Lung (tissue), 12 donors: ENCODE measurements around the gene THRB. TPM values are rescaled to one million over a fixed set of nuclear protein-coding genes. Genes with fewer than 3 reads are reported as not detected.
A peak's percentile ranks its signal among the peaks of the same experiment; 100 is the strongest.

Source experiments
- ATAC-seq: fragments of 200-7000 bp; cut with Tn5 transposase; one replicate; pipeline ENCODE4 v1.9.1; 2020; ENCODE audit warnings: moderate number of reproducible peaks; ENCODE audit not compliant: insufficient read depth, low FRiP score
- DNase-seq, 3 donors: peaks; one replicate each; pipeline ENCODE4 v3.0.0-alpha.2; 2013 to 2017
- H3K27ac ChIP-seq, 2 donors: one replicate each; pipeline ENCODE4 v1.5.1; 2013; ENCODE audit warnings: mild to moderate bottlenecking in 2 of 2, moderate library complexity in 2 of 2, control low read depth in 1 of 2, inconsistent platforms in 1 of 2, low read depth in 1 of 2, low read length in 1 of 2
- H3K27me3 ChIP-seq, 3 donors: one replicate each; pipeline ENCODE4 v1.5.1; 2013; ENCODE audit warnings: low read length in 2 of 3; ENCODE audit not compliant: control insufficient read depth in 3 of 3, insufficient read depth in 3 of 3
- H3K36me3 ChIP-seq, 4 donors: one replicate each; pipeline ENCODE4 v1.5.1; 2013; ENCODE audit warnings: low read length in 4 of 4, mild to moderate bottlenecking in 1 of 4, moderate library complexity in 1 of 4; ENCODE audit not compliant: control insufficient read depth in 4 of 4, insufficient read depth in 4 of 4
- H3K4me1 ChIP-seq, 5 donors: one replicate each; pipeline ENCODE4 v1.5.1; 2013; ENCODE audit warnings: low read length in 5 of 5, mild to moderate bottlenecking in 2 of 5, moderate library complexity in 1 of 5; ENCODE audit not compliant: control insufficient read depth in 5 of 5, insufficient read depth in 5 of 5
- H3K4me3 ChIP-seq: one replicate; pipeline ENCODE4 v1.5.1; 2013; ENCODE audit warnings: mild to moderate bottlenecking, control low read depth, moderate library complexity
- H3K9ac ChIP-seq, 2 donors: one replicate each; pipeline ENCODE4 v1.5.1; 2013; ENCODE audit warnings: low read length in 2 of 2, control low read depth in 1 of 2; ENCODE audit not compliant: insufficient read depth in 1 of 2
- H3K9me3 ChIP-seq, 4 donors: one replicate each; pipeline ENCODE4 v1.5.1; 2013; ENCODE audit warnings: low read length in 3 of 4, mild to moderate bottlenecking in 1 of 4, moderate library complexity in 1 of 4; ENCODE audit not compliant: control insufficient read depth in 4 of 4, insufficient read depth in 3 of 4
- WGBS, 2 donors: extraction: QIAGEN DNeasy Blood & Tissue Kit; methylation state at CpG; one replicate each; pipeline ENCODE4 v1.1.7; 2013; 5-methylcytosine and 5-hydroxymethylcytosine counted together
- polyA plus RNA-seq, 2 donors: library from polyadenylated mRNA; stranded (reverse); fragments of 200-250 nt; gene quantifications; one replicate each; pipeline ENCODE4 v1.2.1, GENCODE V29; 2013
- total RNA-seq, 2 donors: library from RNA; depleted of rRNA in 1 of 2; stranded (reverse); fragments of >200 nt in 1 of 2; gene quantifications; one replicate each; pipeline ENCODE4 v1.2.1, GENCODE V29; 2014 to 2021
- TF ChIP-seq, protein P1 (sequence below): IDR thresholded peaks from 2 replicates; pipeline ENCODE4 v1.5.1; 2012; ENCODE audit warnings: mild to moderate bottlenecking; ENCODE audit errors: control extremely low read depth, extremely low read depth
- donor health status: control.
- donor health status: control.
- donor health status: Bipolar disorder and iron deficiency.
- donor health status: healthy.
- donor health status: DM: yes; HTN: yes; CAD: no.

Gene THRB
- total and polyA plus RNA-seq, 4 donors = 2.1 to 23.5 (median 6.1) TPM

DNA sequence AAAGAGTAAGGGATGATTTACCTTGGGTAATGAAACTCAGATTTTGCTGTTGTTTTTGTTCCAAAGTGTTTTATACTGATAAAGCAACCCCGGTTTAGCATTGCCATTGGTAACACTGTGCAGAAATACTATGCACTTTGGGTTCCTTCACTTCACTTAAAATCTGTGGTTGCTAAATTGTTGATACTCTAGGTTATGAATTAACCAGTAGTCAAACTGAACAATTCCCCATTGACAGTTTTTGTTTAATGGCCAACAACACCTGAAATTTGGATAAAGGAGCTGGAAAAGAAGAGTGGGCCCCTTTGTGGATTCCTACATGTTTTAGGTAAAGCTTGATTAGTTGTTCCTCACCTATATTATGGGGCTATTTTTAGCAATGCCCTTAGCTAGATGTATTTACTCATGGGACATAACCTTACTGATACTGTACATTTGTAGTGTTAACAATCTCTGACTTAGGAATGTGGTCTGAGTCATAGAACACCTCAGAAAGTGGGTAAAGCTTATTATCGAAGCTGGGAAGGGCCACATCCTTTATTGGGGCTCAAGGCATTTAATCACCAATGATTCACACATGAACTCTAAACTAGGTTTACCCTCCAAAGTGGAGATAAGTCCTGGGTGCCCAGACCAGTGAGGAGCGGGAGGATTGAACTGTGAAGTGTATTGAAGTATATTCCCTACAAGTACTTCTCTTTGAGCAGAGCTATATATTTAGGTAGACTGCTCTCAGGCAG, 29.5 kb upstream of the THRB start:
- H3K9me3 ChIP-seq = no peaks in the 10 kb centered on the region
- H3K4me1 ChIP-seq = peaks cover 0 to 31% (median 5%) of the 10 kb centered on the region in 5 donors
- no peaks in the 10 kb centered on the region for H3K36me3 ChIP-seq
- WGBS, 2 donors = 73 to 77% methylated on average over 3 of the region's 3 CpGs
- TF ChIP-seq, protein P1, sequence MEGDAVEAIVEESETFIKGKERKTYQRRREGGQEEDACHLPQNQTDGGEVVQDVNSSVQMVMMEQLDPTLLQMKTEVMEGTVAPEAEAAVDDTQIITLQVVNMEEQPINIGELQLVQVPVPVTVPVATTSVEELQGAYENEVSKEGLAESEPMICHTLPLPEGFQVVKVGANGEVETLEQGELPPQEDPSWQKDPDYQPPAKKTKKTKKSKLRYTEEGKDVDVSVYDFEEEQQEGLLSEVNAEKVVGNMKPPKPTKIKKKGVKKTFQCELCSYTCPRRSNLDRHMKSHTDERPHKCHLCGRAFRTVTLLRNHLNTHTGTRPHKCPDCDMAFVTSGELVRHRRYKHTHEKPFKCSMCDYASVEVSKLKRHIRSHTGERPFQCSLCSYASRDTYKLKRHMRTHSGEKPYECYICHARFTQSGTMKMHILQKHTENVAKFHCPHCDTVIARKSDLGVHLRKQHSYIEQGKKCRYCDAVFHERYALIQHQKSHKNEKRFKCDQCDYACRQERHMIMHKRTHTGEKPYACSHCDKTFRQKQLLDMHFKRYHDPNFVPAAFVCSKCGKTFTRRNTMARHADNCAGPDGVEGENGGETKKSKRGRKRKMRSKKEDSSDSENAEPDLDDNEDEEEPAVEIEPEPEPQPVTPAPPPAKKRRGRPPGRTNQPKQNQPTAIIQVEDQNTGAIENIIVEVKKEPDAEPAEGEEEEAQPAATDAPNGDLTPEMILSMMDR = no peak
- DNase-seq (no peak), ATAC-seq (no peak)
- H3K4me3 ChIP-seq = no peak overlapping the region
- H3K27ac ChIP-seq = no peak overlapping the region
- H3K9ac ChIP-seq = no peak overlapping the region
- H3K27me3 ChIP-seq = no peaks in the 10 kb centered on the region

DNA sequence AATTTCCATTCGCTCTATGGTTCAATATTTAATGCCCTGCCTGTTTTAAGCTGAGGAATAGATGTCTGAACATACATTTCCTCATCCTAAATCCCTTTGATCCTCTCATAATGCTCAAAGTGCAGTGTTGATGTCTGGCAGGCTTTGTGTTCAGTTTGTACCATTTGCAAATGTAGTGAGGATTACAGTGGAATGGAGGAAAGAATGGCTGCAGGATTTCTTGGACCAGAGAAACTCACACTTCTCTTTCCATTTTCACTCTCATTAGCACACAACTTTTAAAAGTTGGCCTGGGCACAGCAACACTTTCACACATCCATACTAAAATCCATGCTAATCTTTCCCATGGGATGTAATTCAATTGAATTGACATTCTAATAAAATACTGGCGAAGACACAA, 28.6 kb upstream of the THRB start:
- ATAC-seq (no peak), DNase-seq (no peak)
- Histone ChIP-seq H3K9me3 (no peaks in the 10 kb centered on the region), H3K27me3 (no peaks in the 10 kb centered on the region), H3K4me3 (no peak overlapping the region), H3K4me1 (peaks cover 0 to 31% (median 5%) of the 10 kb centered on the region in 5 donors), H3K27ac (no peak overlapping the region), H3K36me3 (no peaks in the 10 kb centered on the region), H3K9ac (no peak overlapping the region)
- WGBS, 2 donors = 92 to 96% methylated on average over 2 of the region's 2 CpGs
- TF ChIP-seq, protein P1 = no peak

DNA sequence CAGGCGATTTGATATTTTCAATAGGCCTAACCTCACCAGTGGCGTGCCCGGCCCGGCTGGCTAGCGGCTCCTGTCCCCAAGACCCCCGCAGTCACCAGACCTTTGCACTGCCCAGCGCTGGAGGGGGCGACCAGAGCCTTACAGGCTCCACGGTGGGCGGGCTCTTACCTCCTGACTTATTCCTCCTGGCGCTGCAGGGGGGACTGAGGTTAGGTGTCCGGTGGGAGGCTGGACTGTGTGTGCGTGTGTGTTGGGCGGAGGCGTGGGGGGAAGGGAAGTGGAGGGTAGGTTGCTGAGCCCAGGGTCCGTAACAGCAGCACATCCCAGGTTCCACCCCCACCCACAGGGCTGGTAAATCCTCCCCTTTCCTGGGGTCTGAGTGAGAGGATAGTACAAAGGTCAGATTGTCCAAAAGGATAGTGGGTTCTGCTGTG, 27.5 kb upstream of the THRB start:
- 18 to 28% methylated on average over 16 of the region's 16 CpGs for WGBS, 2 donors
- Histone ChIP-seq H3K36me3 (no peaks in the 10 kb centered on the region), H3K27ac (peak overlapping the region; percentile 82 to 97), H3K9me3 (no peaks in the 10 kb centered on the region), H3K9ac (no peak overlapping the region), H3K4me1 (peaks cover 0 to 31% (median 5%) of the 10 kb centered on the region in 5 donors), H3K4me3 (no peak overlapping the region), H3K27me3 (no peaks in the 10 kb centered on the region)
- TF ChIP-seq, protein P1 = no peak
- no peak for DNase-seq
- ATAC-seq = no peak
